ENCODE data around the gene NBAS.

The NBAS gene

GRCh38 chr2:15472876-15473275, 88.3 kb downstream of the NBAS start:
- TF ChIP-seq, protein P1, sequence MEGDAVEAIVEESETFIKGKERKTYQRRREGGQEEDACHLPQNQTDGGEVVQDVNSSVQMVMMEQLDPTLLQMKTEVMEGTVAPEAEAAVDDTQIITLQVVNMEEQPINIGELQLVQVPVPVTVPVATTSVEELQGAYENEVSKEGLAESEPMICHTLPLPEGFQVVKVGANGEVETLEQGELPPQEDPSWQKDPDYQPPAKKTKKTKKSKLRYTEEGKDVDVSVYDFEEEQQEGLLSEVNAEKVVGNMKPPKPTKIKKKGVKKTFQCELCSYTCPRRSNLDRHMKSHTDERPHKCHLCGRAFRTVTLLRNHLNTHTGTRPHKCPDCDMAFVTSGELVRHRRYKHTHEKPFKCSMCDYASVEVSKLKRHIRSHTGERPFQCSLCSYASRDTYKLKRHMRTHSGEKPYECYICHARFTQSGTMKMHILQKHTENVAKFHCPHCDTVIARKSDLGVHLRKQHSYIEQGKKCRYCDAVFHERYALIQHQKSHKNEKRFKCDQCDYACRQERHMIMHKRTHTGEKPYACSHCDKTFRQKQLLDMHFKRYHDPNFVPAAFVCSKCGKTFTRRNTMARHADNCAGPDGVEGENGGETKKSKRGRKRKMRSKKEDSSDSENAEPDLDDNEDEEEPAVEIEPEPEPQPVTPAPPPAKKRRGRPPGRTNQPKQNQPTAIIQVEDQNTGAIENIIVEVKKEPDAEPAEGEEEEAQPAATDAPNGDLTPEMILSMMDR (IDR thresholded peaks at IDR 0.05; ENCODE audit: insufficient read depth, low read length, missing control alignments): no peak
- ChIA-PET POLR2A (interaction anchor here (0.6 kb wide), 1 partner anchor 24 kb away, joined by 3 read pairs; no protein-coding TSS in a partner anchor), CTCF (no interaction called here)
- no peak overlapping the region for H3K4me3 ChIP-seq (ENCODE audit: low read depth, low read length)
- DNase-seq (ENCODE audit: low read depth, low spot score): no peak

DNA sequence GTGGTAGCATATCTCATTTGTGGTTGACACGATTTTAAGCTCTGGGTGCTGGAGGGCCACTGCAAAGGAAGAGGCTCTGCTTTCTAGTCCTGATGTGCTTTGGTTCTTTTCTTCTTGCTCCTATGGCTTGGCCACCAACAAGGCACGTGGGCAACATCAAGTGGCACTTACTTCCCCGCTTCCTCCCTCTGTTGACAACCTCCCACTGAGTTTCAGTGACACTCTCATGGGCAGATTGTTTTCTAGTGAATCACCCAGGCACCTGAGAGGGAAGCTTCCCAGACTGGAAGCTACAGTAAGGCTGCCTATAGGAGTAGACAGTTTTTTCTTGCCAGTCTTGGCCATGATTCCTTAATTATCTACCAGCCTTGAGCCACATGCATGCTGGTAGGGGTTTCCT, 89.0 kb downstream of the NBAS start:
- DNase-seq (ENCODE audit: low read depth, low spot score): no peak
- H3K4me3 ChIP-seq (ENCODE audit: low read depth, low read length): no peak overlapping the region
- CTCF ChIA-PET: no interaction called here
- POLR2A ChIA-PET: interaction anchor here (0.6 kb wide), 1 partner anchor 23 kb away, joined by 3 read pairs; no protein-coding TSS in a partner anchor
- TF ChIP-seq, protein P1 (IDR thresholded peaks at IDR 0.05; ENCODE audit: insufficient read depth, low read length, missing control alignments): no peak

GRCh38 chr2:15471606-15472005, 89.5 kb downstream of the NBAS start:
- TF ChIP-seq, protein P1 (IDR thresholded peaks at IDR 0.05; ENCODE audit: insufficient read depth, low read length, missing control alignments): no peak
- ChIA-PET POLR2A (no interaction called here), CTCF (no interaction called here)
- no peak for DNase-seq (ENCODE audit: low read depth, low spot score)
- H3K4me3 ChIP-seq (ENCODE audit: low read depth, low read length): no peak overlapping the region

DNA sequence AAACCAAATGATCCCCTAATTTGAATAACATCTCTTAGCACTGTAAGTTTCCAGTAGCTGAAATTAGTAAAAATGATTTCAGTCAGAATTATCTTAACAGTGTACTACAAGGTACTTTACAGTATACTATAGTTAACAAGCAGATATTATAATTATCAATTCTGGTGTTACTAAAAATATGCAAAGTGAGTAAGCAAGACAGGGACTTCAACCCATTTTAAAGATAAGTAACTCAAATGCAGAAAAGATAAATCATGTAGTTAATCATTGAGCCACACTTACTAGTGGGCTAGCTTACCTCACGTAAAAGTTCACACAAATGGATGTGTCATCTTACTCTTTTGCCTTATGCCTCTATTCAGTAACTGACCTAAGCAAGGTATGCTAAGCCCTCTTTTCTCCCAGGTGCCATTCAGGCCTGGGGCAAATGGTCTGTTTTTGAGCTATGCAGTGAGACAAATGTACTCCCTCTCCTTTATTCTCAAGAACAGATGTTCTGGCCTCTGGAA, 101.0 kb downstream of the NBAS start:
- POLR2A ChIA-PET: no interaction called here
- DNase-seq (ENCODE audit: low read depth, low spot score): no peak
- TF ChIP-seq, protein P1 (IDR thresholded peaks at IDR 0.05; ENCODE audit: insufficient read depth, low read length, missing control alignments): no peak
- CTCF ChIA-PET: no interaction called here
- no peak overlapping the region for H3K4me3 ChIP-seq (ENCODE audit: low read depth, low read length)

- POLR2A ChIA-PET: no interaction called here
- TF ChIP-seq, protein P1 (IDR thresholded peaks at IDR 0.05; ENCODE audit: insufficient read depth, low read length, missing control alignments): no peak
These were observed 102.9 kb downstream of the NBAS start for GRCh38 chr2:15458277-15458676.

DNA sequence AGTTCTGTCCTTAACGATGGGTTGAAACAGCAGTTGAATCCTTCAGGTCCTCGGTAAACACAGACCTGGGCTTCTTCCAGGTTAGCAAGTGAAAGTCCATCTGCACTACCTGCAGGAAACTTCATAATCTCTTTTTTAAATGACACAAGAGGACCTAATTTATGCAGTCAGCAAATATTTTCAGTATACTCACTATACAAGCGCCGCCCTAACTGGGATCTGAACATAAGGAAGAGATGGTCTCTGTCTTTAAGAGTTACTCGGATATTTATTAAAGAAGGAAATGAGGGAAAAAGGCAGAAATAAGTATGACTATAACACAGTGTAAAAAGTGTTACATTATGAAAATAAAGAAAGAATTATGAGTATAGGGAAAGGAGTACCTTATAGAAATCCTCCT, 103.3 kb downstream of the NBAS start:
- no peak for DNase-seq (ENCODE audit: low read depth, low spot score)
- TF ChIP-seq, protein P1 (IDR thresholded peaks at IDR 0.05; ENCODE audit: insufficient read depth, low read length, missing control alignments): no peak
- POLR2A ChIA-PET: no interaction called here
- CTCF ChIA-PET: no interaction called here
- no peak overlapping the region for H3K4me3 ChIP-seq (ENCODE audit: low read depth, low read length)

More at GRCh38 chr2:15458277-15458676, 102.9 kb downstream of the NBAS start:
- H3K4me3 ChIP-seq (ENCODE audit: low read depth, low read length): no peak overlapping the region
- DNase-seq (ENCODE audit: low read depth, low spot score): no peak
- CTCF ChIA-PET: no interaction called here

All from AG04449 (cell line).